ENCODE data around the gene NR1D2.
"Not testable (repeated sequence)": the region's sequence is repeated elsewhere in the genome, so short reads cannot be mapped to it uniquely, and the experiment has no call there.

GRCh38 chr3:24010834-24011233 is 65.7 kb downstream of the NR1D2 start:
- TF ChIP-seq CBX8 (IDR thresholded peaks at IDR 0.05); POLR2A (IDR thresholded peaks at IDR 0.05; ENCODE audit: low read length); GATA3 (IDR thresholded peaks at IDR 0.05; ENCODE audit: borderline replicate concordance); CTCF (IDR thresholded peaks at IDR 0.05): not testable (repeated sequence)

All from A549 (cell line).